GM19455 (cell line): ENCODE results near the gene MYBPHL.
"Not testable (repeated sequence)": the region's sequence is repeated elsewhere in the genome, so short reads cannot be mapped to it uniquely, and the experiment has no call there.

Experiments used
- ATAC-seq: cut with Tn5 transposase; IDR thresholded peaks from one replicate; pipeline ENCODE4 v1.9.1; 2021; ENCODE audit not compliant: unreplicated experiment

The MYBPHL gene

GRCh38 chr1:109307274-109308021 lies 637 bp upstream of the MYBPHL start:
- no peak for ATAC-seq

- ATAC-seq: not testable (repeated sequence)
These were observed 820 bp downstream of the MYBPHL start for GRCh38 chr1:109305991-109306390.

DNA sequence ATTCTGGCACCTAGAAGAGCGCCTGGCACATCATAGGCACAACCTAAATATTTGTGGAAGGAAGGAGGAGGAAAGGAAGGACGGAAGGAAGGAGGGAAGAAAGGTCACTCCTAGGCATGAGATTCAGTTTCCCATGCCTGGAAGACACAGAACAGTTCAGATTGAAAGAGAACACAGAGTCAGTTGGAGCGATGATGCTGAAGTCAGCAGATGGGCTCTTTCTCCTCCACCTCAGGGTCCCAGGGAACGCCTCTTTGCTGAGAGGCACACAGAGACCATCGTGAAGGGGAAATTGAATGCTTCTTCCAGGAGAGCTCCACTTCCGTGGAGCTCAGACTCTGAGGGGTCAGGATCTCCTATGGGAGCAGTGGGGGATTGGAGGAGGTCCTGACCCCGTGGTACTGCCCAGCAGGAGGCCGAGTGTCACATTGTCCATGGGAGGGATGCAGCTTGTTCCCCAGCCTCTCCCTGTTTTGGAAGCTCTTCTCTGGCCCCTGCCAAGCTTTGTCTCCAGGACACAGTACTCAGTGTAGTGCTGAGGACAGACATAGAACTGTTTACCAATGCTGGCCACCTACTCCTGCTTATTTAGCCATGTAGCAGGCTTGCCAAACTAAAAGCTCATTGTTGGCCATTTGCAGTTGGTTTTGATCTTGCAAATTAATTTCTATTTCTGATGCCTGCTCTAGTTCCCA lies 2.4 kb downstream of the MYBPHL start:
- no peak for ATAC-seq

DNA sequence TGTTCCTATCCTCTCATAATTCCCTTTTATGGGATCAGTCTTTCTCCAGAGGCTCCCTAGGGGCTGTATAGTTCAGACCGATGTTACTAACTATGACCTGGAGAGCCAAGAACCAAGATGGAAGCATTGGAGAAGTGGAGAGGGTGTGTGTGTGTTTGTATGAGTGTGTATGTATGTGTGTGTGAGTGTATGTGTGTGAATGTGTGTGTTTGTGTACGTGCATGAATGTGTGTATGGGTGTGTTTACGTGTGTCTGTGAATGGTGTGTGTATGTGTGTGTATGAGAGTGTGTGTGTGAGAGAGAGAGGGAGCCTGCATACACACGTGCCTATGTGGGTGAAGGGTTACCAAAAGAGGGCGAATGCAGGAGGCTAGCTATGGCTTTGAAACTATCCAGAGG lies 4.9 kb downstream of the MYBPHL start:
- ATAC-seq: no peak

DNA sequence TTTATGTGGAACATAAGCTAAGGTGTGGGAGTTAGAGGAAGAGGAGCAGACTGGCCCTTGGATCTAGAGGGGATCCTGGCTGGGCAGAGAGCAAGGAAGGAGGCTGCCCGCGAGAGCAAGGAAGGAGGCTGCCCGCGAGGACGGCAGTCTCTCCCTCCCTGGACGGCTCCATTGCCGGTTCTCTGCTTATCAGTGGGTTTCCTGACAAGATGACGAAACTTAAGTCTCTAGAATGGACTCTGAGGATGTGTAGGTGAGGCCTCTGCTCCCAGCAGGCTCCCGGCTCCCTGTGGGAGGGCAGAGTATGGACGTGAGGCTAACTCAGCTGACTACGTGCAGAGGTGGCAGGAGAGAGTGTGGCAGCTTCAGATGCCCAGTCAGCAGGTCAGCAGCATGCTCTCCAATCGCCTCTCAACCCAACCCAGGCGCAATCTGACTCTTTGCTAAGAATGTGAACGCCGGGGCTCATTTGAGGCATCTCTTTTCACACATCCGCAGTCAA lies 6.1 kb downstream of the MYBPHL start:
- ATAC-seq: no peak

DNA sequence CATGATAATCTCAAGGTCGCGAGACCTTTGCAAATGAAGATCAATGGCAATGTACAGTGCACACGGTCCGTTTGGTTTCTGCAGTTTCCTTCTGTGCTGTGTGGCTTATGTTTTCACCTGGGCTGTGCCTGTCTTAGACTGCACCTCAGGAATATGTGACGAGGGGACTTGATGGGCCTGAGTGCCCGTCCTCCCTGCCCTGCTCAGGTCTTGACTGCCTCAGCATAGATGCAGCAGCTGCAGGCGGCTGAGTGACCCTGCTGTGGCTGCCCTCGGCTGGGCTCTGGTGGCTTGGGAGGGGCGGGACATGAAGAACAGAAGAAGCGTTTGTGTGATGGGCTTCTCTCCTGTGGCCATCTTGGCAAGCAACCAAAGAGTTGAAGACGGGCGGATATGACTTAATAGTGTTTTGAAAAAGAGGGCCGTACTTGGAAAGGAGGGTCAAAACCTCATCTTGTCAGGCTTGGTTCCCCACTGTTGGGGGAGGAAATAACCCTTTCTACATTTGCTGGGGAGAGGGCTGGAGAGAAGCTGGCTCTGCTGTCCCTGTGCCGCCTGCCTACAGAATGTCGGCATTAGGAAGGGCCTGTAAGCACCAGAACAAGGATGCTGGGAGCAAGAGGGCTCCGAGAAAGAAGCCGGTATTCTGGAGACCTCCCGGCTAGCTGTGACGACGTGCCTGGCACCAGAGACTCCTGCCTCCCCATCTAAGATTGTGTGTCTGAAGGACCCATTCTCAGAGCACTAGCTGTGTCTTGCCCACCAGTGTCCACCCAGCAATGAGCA lies 7.1 kb downstream of the MYBPHL start:
- ATAC-seq: no peak

GRCh38 chr1:109298666-109299557 lies 7.9 kb downstream of the MYBPHL start:
- no peak for ATAC-seq

DNA sequence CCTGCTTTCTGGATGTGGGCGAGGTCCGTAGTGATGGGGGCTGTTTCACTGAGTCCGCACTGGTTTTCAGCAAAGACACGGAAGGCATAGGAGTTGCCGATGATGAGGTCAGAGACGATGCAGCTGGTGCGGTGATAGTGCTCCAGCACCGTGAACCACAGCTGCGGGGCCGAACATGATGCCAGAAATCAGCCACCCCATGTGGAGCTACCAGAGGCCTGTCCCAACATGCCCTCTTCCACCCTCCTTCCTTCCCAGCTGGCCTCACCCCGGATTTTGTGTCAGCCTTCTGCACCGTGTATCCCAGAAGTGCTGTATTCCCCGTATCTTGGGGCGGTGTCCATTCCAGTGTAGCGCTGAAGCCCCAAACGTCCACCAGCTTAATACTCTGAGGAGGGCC lies 10.0 kb downstream of the MYBPHL start:
- ATAC-seq: no peak

GRCh38 chr1:109295712-109296415 lies 10.9 kb downstream of the MYBPHL start:
- no peak for ATAC-seq

DNA sequence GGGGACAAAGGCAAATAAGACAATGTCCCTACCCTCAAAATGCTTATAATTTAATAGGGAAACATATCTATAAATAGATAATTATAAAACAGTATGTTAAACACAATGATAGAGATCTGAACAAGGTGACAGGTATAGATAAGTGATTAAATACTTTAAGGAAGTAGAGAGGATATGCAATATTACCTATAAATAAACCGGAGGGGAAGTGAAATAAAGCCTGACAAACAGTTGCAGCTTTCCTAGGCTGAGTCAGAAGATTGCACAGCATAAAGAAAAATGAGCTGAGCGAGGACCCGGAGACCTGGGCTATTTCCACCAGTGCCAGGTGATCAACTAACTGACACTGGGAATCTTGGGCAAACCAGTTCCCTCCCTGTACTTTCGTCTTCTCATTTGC lies 12.3 kb downstream of the MYBPHL start:
- no peak for ATAC-seq

GRCh38 chr1:109293026-109293425 lies 13.8 kb downstream of the MYBPHL start:
- ATAC-seq: no peak

DNA sequence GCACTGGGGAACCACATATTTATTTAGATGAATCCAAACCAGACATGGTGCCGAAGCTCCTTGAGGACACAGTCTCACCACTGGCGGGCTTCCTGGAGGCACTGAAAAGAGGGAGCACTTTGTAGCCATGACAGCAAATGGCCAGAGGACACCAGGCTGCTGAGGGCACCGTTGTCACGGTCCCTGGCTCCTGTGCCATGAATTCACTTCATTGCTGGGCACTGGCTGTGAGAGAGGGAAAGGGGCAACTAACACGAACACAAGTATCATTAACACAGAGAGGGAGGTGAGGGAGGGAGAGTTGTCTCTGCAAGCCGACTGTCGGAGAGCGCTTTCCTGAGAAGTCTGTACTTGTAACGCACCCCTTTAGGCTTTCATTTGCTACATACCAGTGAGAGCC lies 14.4 kb downstream of the MYBPHL start:
- no peak for ATAC-seq

DNA sequence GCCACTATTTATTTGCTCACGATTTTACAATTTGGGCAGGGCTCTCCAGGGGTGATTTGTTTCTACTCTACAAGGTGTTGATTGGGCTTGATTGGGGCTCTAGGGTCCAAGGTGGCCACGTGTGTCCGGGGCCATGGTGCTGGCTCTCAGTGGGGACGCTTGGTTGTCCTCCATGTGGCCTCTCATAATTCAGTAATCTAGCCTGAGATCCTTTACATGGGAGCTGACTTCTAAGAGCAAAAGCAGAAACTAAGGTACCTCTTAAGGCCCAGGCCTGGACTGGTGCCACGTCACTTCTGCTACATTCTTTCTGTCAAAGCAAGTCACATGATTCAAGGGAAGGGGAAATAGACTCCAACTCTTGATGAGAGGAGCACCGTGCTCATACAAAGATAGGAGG lies 15.8 kb downstream of the MYBPHL start:
- no peak for ATAC-seq

- no peak for ATAC-seq
These were observed 16.7 kb downstream of the MYBPHL start for GRCh38 chr1:109290137-109290536.

- ATAC-seq: not testable (repeated sequence)
These were observed 20.0 kb downstream of the MYBPHL start for GRCh38 chr1:109286762-109287161.

DNA sequence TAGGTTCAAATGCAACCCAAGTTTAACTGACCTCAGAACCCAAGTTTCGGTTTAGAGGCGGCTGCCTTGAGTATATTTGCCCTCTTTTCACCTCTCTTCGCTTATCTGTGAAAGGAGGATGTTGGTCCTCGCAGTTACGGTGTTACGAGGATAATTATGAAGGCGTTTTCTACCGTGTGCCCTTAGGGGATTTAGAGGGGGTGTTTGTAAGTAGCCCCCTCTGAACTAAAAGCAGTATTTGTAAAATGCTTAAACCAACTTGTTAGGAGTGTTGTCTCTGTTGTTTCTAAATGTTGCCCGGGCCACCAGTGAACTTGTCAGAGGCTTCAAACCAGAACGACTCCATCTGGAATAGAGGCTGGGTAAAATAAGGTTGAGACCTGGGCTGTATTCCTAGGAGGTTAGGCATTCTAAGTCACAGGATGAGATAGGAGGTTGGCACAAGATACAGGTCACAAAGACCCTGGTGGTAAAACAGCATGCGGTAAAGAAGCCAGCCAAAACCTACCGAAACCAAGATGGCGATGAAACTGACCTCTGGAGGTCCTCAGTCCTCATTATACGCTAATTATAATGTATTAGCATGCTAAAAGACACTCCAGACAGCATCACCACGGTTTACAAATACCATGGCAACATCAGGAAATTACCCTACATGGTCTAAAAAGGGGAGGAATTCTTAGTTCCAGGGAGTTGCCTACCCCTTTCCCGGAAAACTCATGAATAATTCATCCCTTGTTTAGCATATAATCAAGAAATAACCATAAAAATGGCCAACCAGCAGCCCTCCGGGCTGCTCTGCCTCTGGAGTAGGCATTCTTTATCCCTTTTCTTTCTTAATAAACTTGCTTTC lies 22.8 kb downstream of the MYBPHL start:
- peak; percentile 26 for ATAC-seq

GRCh38 chr1:109282952-109283747 lies 23.7 kb downstream of the MYBPHL start, which contains the start of gene PSRC1:
TSS of gene PSRC1 (minus strand) at chr1:109283145.
- ATAC-seq: peak; percentile 95

- ATAC-seq: no peak
These were observed 24.3 kb downstream of the MYBPHL start for GRCh38 chr1:109282497-109282951.
